HG02759 (cell line): ENCODE data around the gene SLC10A7.

Experiments used
- ATAC-seq: cut with Tn5 transposase; IDR thresholded peaks from one replicate; pipeline ENCODE4 v1.9.1; 2021; ENCODE audit warnings: mild to moderate bottlenecking, moderate library complexity; ENCODE audit not compliant: unreplicated experiment

SLC10A7 gene

DNA sequence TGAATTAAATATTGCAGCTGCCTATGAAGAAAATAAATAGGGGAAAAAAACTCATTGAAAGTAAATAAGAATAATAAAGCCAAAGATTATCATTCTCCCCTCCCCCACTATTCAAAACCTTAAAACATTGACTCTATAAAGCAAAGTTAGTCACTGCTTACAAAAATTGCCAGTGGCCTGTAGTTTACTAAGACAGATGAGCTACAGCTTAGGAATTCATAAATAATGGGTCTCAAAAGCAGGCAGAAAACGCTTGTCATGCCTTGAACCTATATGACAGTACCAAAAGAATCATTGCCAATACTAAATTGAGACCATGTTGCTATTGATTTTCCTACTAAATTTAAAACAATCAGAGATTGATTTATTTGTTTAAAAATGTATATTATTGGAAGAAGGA lies 78.9 kb downstream of the SLC10A7 start:
- ATAC-seq: no peak

DNA sequence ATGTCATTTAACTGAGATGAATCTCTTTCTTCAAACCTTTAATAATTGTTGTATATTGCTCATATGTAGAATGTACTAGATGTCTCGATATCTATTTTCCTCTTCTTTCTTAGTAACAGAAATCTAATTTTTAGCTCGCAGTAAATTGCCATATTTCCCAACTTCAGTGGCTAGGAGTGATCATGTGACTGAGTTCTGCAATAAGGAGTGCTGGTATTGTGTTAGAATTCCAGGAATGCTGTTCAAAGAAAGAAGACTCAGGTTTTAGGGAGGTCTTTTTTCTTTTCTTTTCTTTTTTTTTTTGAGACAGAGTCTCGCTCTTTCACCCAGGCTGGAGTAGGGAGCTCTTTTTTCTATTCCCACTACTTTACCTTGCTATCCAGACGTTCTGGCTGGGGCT lies 81.7 kb downstream of the SLC10A7 start:
- ATAC-seq: no peak

DNA sequence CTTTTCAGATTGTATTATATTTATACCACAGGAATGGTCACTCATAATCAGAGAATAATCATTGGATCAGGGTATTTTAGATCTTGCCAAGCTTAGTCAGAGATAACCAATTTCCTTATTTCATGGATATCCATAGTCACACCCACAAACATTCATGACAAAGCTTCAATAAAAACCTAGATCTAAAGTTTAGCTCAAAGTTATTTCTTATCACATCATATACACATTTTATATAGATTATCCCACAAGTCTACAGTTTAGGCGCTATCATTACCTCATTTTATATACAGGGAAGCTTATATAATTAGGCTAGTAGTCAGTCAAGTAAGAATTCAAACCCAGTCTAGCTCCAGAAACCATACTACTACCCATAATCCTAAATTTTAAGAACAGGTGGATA lies 82.3 kb downstream of the SLC10A7 start:
- ATAC-seq: no peak

DNA sequence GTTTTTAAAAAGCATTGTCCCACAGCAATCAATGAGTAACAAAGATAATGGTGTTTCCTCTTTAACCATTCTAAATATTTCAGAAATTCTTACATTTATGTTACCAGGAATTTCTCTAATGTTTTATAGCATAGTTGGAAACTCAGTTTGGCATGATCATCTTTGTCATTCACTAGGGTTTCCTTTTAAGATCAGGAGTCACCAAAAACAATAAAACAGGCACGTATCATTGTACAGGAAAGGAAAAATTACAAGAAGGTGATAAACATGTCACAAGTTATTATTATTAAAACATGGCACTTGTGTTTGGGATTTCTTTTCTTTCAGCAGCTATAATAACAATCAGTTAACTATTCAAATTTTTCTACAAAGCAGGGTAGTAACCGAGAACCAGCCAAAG lies 84.0 kb downstream of the SLC10A7 start:
- no peak for ATAC-seq

DNA sequence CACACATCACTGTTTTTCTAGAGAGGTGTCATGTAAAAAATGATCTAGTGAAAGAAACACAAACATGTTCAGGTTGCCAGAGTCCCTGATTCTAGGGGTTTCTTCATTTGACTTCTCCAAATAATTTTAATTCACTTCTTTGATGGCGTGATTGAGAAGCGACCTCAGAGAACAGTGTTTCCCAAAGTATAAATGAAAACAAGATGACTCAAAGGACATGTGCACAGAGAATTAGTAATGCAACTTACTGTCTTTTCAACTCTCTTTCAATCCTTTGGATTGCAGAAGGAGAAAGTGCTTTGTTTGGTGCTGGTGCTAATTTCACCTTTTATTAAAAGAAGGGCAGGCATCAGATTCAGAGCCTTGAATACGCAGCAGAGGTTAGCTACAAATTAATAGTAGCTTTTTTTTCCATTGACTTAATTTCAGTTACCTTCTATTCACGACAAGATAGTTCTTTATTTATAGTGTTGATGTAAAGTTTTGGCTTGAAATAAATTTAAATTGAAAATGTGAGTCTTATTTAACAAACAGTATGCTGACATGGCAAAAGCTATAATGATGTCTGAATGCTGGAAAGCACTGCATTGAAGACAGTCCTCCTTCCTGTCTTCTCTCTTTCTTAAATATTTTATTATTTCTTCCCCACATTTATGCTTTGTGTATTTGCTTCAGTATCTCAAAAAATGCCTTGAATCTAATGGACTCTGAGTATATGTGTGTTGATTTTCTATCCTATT lies 85.1 kb downstream of the SLC10A7 start:
- ATAC-seq: no peak

DNA sequence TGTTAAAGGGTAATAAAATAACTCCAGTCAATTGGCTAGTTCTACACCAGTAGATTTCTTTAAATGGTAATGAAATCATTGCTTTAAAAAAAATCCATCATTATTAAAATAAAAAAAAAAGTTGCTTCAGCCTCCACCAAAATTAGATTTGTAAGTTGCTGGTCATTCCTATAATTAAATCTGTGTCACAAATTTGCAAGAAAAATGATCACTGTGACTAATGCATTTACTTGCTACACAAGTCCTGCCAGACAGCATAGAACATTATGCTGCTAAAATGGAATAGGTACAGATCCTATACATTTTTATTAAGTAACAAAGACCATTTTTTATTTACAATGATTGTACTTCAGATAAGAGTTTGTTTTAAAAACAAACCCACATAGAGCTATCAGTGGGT lies 85.8 kb downstream of the SLC10A7 start:
- ATAC-seq: no peak

DNA sequence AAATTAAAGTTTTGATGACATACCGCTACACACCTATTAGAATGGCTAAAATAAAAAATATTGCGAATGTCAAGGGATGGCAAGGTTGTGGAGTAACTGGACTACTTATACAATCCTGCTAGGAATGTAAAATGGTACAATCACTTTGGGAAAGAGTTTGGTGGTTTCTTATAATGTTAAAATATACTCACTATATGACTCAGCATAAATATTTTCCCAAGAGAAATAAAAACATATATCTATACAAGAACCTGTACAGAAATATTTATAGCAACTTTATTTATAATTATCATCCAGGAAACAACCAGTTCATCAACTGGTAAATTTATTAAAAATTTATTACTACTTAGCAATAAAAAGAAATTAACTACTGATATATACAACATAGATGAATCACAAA lies 89.7 kb downstream of the SLC10A7 start:
- ATAC-seq: no peak

DNA sequence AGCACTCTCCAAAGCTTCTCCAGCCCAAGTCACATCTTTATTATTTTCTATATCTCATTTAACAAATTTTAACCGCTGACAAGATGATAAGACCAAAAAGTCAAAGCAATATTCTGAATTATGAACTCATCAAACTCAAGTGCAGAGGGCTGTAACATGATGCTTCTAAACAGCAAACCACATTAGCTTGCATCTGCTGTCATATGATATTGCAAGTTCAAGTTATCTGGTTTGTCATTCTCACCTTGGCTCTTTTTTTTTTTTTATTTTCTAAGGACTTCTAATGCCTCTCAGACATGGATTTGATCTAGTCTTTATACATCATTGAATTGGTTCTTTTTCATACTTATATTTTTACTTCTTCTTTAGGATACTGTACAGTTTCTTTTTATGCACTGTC lies 93.4 kb downstream of the SLC10A7 start:
- no peak for ATAC-seq

DNA sequence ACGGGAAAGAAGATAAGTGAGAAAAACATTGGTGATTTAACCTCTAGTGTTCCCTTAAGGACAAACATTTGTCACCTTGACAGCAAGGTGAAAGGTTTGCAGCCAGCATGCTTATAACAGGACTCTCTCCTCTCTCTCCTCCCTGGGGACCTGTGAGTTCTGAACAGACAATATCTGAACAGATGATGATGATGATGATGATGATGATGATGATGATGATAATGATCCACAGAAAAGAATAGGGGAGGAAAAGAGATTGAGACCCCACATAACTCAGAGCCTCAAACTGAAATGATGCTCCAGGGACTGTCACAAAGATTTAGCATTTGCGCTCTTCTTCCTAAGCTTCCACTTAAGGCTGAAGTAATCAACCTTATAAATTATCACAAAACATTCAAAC lies 103.9 kb downstream of the SLC10A7 start:
- ATAC-seq: no peak

DNA sequence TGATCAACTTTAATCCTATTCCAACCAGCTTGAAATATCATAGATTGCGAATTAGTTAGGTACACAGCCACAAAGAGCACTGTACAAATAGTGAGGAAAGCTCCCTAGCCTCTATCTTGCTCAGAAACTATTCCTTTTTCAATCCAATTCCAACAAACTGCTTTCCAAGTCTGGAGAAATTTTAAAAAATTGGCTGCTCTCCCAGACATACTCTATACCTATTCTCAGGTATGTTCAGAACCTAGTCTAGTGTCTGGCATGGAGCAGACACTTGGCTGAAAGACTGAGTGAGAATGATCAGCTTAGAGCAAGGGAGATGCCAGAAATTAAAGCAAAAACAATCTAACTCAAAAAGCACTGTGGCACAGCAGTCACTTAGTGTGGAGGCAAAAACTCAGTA lies 105.9 kb downstream of the SLC10A7 start:
- no peak for ATAC-seq

DNA sequence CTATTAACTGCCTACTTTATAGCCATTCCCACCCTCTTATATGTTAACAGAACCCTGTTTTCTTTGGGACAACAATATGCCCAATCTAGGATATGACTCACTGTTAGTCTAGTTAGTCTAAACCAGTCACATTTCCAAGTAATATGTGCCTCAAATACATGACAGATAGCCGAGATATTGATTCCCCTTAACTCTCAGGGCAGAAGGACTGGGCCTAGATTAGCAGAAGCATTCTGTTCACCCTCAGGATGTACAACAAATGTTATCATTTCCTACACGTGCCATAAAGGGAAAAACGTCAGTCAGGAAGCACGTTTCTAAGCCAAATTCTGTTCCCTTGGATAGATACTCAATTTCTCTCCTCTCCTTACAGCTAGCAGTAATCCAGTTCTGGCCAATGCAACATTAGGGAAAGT lies 114.1 kb downstream of the SLC10A7 start:
- ATAC-seq: no peak

DNA sequence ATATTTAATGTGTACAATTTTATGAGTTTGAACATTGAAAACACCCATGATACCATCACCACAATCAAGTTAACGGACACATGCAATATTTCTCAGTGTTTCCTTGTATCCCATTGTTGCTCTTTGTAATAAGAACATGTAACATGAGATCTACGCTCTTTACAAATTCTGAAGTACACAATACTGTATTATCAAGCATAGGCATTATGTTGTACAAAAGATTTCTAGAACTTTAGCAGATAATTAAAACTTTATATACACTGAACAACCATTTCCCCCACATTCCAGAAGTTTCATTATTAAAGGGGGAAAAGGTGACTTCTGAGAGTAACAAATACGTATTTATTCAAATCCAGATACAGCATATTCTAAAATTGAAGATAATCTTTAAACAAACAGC lies 114.5 kb downstream of the SLC10A7 start:
- no peak for ATAC-seq

DNA sequence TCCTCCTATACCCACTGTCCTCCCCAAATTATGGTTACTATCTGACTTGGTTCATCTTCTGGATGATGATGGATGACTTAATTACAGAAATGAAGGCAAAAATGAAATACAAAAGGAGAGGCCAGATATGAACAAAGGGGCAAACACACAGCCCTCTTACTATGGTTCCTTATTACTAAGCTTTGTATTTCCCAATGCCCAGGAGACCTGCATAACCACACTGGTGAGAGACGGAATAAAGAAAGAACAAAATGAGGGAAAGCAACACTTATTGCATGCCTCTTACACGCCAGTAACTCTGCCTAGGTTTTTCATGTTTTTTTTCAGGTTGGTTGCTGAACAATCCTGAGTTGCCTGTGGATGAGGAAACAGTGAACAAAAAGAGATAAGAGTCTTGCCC lies 120.5 kb downstream of the SLC10A7 start:
- no peak for ATAC-seq

DNA sequence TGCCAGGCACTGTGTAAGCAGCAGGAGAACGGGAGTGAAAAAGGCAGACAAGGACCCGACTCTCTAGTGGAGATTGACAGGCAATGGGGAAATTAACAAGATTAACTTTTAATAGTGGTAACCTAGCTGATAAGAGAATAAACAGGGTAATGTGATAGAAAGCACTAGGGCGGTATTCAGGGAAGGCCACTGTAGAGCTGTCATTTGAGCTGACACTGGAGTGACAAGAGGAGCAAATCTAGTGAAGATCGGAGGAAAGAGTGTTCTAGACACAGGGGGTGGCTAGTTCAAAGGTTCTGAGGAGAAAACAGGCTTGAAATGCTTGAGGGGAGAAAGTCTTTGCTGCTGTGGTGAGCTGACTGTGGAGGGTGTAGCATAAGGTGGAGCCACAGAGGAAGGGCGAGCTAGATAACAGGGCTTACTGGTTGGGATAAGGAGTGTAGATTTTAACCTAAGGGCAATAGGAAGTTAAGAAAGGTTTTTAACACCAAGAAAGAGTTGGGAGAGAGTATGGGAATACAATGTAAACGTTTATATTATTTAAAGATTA lies 122.8 kb downstream of the SLC10A7 start:
- ATAC-seq: no peak

DNA sequence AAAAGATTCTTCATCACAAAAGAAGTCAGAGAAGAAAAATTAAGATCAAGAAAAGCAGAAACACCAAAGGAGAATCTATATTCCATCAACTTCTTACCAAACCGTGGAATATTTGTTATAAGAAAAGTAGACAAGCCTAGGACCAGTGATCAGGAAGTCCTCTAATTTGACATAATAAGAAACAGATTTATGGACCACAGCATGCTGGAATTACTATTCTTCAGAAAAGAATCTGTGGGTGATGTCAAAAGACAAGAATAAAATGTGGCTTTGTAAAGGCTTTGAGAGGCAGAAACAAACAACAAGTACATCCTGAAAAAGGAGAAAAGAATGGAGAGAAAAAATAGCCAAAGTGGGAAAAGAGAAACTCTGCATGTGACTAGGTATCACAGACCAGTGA lies 123.3 kb downstream of the SLC10A7 start:
- no peak for ATAC-seq

DNA sequence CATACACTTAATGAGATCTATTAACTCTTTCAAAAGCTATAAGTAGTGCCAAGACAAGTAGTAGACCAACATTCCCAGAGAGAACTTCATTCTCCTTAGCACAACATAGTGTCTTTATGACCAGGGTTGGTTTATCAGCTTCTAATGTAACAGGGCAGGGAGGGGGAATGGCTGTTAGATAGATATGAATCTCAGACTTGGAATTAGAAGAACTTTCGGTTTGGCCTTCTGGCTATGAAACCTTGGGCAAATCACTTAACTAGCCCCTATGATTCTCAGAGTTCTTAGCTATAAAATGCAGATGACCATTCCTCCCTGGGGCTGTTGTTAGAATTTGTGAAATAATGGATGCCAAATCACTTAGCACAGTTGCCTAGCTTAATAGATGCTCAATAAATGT lies 132.2 kb downstream of the SLC10A7 start:
- no peak for ATAC-seq

DNA sequence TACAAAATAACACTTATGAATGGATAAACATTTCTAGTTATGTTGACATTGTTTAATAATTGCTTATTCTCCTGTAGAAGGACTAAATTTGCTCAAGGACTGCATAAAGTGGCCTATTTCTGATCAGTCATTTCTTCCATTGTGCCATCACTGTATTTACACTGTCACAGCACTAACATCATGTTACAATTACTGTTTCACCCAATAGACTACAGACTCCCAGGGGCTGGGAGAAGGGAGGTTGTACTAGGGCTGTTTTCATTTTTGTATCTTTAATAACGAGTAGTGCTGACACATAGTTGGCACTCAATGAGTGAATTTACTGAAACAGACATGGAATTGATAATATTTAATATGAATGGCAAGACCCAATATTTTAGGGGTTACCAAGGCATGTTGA lies 139.5 kb downstream of the SLC10A7 start:
- no peak for ATAC-seq

DNA sequence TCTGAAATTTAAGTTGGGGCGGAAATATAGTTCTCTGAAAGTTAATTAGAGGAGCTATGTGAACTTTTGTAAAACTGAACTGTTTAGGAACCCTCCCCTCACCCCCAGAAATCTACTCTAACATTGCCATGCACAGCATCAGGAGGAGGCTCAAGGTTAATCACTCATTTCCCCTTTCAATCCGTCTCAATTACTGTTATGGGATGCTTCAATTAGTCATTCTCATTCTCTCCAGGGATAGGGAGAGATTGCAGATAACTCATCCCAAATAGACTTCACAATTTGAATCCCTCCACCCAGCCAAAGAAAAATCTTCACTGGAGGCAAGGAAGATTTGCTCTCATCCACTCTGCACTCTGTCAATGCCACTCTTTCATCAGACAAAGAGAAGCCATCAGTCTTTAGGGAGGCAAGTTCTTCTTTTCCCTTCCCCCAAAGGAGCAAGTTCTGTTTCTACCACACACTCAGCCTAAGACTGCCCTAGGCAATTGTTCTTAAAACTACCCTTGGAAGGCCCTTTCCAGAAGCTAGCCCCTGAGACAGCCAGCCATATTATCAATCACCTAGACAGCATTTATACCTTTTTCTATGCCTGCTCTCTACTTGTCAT lies 140.4 kb downstream of the SLC10A7 start:
- ATAC-seq: no peak

DNA sequence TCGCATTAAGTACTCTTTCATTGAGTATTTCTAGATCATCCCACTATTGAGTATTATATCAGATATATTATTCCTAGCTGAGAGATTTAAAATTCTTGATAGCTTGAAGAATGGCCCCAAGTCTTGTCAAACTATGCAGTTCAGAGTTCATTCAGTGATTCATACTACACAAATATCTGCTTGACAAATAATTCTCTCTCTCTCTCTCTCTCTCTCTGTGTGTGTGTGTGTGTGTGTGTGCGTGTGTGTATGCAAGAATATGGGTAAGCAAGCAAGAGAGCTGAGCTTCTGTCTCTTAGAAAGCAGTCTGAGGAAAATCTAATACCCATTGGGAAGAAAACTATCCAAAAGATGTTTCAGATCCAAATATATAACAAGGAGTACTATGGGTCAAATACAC lies 142.0 kb downstream of the SLC10A7 start:
- no peak for ATAC-seq

DNA sequence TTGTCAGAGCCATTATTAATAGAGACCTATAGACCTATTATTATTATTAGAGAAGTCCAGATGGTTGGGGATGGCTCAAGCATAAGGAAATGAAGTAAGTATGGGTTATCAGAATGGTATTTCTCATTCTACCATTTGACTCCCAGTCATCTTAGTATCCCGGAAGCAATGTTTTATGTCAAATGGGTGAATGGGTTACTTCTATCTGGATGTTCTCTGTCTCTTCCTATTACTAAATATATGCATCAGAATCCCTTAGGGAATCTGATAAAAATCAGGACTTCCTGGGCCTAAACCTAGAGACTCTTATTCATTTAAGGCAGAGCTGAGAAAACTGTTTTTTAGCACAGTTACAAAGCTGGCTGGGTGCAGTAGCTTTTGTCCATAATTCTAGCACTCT lies 149.9 kb downstream of the SLC10A7 start:
- ATAC-seq: no peak

DNA sequence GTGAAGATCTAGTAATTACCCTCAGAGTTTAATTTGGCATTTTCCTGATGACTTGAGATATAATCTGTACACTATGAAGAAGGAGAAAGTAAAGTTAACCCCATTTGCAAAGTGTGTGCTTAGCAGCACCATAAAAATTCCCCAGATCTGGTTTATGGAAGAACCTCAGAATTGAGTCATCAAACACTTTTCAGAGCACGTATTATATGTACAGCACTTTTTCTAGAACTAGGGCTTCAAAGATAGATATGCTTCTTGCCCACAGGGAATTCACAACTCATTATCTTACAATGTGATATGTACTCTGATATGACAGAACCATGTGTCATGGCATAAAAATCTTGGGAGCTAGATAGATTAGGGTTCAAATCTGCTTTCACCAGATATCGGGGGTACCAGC lies 150.9 kb downstream of the SLC10A7 start:
- ATAC-seq: no peak

DNA sequence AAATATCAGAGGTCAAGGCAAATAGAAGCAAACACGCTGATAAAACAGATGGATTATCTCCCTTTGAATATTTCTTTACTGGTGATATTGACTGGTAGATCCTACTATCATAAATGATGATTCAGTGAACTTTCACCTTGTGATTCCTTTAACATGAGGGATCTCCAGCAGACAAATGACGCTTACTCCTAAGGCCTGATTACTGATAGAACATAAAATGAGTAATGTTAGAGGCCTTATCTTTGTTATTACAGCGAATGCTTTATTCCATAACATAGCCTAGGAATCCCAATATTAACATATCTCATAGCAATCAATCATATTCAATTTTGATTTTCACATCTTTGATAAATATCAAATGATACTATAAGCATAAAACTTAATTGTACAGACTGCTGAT lies 152.3 kb downstream of the SLC10A7 start:
- ATAC-seq: no peak

DNA sequence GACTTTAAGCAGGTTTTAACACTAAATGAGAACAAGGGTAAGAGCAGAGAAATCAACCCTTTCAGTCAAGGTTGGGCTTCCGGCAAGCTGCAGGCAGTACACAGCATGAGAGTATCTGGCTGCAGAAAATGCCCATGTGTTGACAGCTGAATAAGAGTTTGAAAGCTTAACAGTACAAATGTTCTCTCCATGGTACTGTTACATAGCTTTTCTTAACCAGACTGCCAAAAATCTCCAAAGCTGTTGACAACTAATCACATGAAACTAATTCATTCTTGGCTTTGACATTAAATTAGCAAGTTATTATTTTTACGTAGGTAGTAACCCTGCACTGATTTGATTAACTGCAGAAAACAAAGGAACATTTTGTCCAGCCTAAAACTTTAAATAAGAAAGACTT lies 153.5 kb downstream of the SLC10A7 start:
- ATAC-seq: no peak
